ENCODE data around the gene FAM50A.

- no peak for TF ChIP-seq CTCF (IDR thresholded peaks at IDR 0.05; ENCODE audit: low read depth, low read length)
- no peak for TF ChIP-seq MAX (IDR thresholded peaks at IDR 0.05; ENCODE audit: low read depth, low read length)
- TF ChIP-seq POLR2A (IDR thresholded peaks at IDR 0.05; ENCODE audit: extremely low read depth, insufficient read length): no peak
- no peak for TF ChIP-seq MYC (IDR thresholded peaks at IDR 0.05; ENCODE audit: low read depth, low read length)
These were observed 24.3 kb downstream of the FAM50A start for GRCh38 chrX:154468217-154468616.
